ENCODE results near the gene GABRB3. TPM values are rescaled to one million over a fixed set of nuclear protein-coding genes. Genes with fewer than 3 reads are reported as not detected.

The GABRB3 gene
- total and polyA plus RNA-seq, 4 donors: 0.09 to 1.2 (median 0.50) TPM

DNA sequence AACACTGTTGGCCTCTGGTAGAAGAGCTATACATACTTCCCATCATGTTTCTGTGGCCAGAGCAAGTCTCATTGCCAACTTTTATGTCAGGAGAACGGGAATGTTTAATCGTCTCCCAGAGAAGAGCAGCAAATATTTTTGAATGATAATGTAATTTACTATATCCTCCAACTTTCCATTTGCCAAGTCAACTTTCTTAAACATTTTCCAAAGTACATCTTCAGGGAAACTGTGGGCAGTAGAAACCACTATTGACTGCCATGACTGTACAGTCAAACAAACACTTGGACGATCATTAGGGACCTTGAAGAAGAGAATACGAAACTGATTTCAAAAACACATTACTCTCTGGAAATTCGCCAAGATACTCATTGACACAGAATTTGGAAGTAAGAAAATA is 201.5 kb downstream of the GABRB3 start:
- Histone ChIP-seq H3K36me3 (ENCODE audit: control insufficient read depth in 4 of 4, insufficient read depth in 3 of 4, low read depth in 1 of 4, low read length in 3 of 4) (no peaks in the 10 kb centered on the region), H3K9me3 (ENCODE audit: control insufficient read depth in 4 of 4, low read length in 3 of 4) (no peaks in the 10 kb centered on the region), H3K4me1 (ENCODE audit: control insufficient read depth in 4 of 4, insufficient read depth in 4 of 4, low read length in 3 of 4) (no peaks in the 10 kb centered on the region), H3K27me3 (ENCODE audit: control insufficient read depth in 4 of 4, insufficient read depth in 4 of 4, low read length in 3 of 4) (no peaks in the 10 kb centered on the region), H3K27ac (ENCODE audit: low read depth in 1 of 2, low read length in 2 of 2) (no peak overlapping the region), H3K4me3 (ENCODE audit: low read depth in 1 of 3, low read length in 3 of 3) (no peak overlapping the region), H3K9ac (ENCODE audit: low read depth in 1 of 2, low read length in 2 of 2) (no peak overlapping the region)
- WGBS: 74% methylated on average over 5 of the region's 5 CpGs
- TF ChIP-seq, protein P1, sequence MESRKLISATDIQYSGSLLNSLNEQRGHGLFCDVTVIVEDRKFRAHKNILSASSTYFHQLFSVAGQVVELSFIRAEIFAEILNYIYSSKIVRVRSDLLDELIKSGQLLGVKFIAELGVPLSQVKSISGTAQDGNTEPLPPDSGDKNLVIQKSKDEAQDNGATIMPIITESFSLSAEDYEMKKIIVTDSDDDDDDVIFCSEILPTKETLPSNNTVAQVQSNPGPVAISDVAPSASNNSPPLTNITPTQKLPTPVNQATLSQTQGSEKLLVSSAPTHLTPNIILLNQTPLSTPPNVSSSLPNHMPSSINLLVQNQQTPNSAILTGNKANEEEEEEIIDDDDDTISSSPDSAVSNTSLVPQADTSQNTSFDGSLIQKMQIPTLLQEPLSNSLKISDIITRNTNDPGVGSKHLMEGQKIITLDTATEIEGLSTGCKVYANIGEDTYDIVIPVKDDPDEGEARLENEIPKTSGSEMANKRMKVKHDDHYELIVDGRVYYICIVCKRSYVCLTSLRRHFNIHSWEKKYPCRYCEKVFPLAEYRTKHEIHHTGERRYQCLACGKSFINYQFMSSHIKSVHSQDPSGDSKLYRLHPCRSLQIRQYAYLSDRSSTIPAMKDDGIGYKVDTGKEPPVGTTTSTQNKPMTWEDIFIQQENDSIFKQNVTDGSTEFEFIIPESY (IDR thresholded peaks at IDR 0.05): no peak
- TF ChIP-seq, protein P2, sequence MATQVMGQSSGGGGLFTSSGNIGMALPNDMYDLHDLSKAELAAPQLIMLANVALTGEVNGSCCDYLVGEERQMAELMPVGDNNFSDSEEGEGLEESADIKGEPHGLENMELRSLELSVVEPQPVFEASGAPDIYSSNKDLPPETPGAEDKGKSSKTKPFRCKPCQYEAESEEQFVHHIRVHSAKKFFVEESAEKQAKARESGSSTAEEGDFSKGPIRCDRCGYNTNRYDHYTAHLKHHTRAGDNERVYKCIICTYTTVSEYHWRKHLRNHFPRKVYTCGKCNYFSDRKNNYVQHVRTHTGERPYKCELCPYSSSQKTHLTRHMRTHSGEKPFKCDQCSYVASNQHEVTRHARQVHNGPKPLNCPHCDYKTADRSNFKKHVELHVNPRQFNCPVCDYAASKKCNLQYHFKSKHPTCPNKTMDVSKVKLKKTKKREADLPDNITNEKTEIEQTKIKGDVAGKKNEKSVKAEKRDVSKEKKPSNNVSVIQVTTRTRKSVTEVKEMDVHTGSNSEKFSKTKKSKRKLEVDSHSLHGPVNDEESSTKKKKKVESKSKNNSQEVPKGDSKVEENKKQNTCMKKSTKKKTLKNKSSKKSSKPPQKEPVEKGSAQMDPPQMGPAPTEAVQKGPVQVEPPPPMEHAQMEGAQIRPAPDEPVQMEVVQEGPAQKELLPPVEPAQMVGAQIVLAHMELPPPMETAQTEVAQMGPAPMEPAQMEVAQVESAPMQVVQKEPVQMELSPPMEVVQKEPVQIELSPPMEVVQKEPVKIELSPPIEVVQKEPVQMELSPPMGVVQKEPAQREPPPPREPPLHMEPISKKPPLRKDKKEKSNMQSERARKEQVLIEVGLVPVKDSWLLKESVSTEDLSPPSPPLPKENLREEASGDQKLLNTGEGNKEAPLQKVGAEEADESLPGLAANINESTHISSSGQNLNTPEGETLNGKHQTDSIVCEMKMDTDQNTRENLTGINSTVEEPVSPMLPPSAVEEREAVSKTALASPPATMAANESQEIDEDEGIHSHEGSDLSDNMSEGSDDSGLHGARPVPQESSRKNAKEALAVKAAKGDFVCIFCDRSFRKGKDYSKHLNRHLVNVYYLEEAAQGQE (IDR thresholded peaks at IDR 0.05): no peak
- TF ChIP-seq, protein P3, sequence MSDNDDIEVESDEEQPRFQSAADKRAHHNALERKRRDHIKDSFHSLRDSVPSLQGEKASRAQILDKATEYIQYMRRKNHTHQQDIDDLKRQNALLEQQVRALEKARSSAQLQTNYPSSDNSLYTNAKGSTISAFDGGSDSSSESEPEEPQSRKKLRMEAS (IDR thresholded peaks at IDR 0.05): no peak
- TF ChIP-seq NR2F2 (IDR thresholded peaks at IDR 0.05) (no peak), TAF1 (conservative IDR thresholded peaks at IDR 0.05) (no peak), RAD21 (IDR thresholded peaks at IDR 0.05) (no peak), YY1 (IDR thresholded peaks at IDR 0.05) (no peak)
- no peak for DNase-seq (ENCODE audit: low spot score)

DNA sequence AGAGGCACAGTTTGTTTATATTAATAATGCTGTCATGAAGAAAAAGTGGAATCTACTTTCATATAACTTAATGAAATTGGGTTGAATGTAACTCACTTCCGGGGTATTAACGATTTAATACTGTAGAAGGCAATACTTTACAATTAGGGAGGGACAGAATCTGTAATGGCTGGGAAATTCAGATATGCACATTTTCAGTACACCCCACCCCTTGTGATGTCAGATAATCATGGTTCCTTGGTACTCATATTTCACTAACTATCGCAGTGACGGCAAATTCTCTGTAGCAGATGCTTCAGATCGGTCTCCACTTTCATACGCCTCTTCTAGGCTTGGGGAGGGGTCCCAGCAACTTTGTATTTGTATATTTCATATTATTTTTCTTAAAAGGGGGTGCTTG is 207.3 kb downstream of the GABRB3 start:
- H3K36me3 ChIP-seq (ENCODE audit: control insufficient read depth in 4 of 4, insufficient read depth in 3 of 4, low read depth in 1 of 4, low read length in 3 of 4): no peaks in the 10 kb centered on the region
- H3K27ac ChIP-seq (ENCODE audit: low read depth in 1 of 2, low read length in 2 of 2): no peak overlapping the region
- TF ChIP-seq, protein P1 (IDR thresholded peaks at IDR 0.05): no peak
- TF ChIP-seq TAF1 (conservative IDR thresholded peaks at IDR 0.05) (no peak), HNF4G (IDR thresholded peaks at IDR 0.05) (no peak), HNF4A (conservative IDR thresholded peaks at IDR 0.05) (no peak), YY1 (IDR thresholded peaks at IDR 0.05) (no peak), JUND (IDR thresholded peaks at IDR 0.05) (no peak), SP1 (IDR thresholded peaks at IDR 0.05) (no peak), FOXA2 (IDR thresholded peaks at IDR 0.05) (no peak), RXRA (IDR thresholded peaks at IDR 0.05) (no peak), RAD21 (IDR thresholded peaks at IDR 0.05) (no peak), GABPA (IDR thresholded peaks at IDR 0.05 in 1 of 2, conservative IDR thresholded peaks at IDR 0.05 in 1 of 2) (no peak), FOXA1 (IDR thresholded peaks at IDR 0.05) (no peak)
- TF ChIP-seq, protein P3 (IDR thresholded peaks at IDR 0.05): no peak
- TF ChIP-seq, protein P4, sequence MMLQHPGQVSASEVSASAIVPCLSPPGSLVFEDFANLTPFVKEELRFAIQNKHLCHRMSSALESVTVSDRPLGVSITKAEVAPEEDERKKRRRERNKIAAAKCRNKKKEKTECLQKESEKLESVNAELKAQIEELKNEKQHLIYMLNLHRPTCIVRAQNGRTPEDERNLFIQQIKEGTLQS (IDR thresholded peaks at IDR 0.05): no peak
- TF ChIP-seq, protein P5, sequence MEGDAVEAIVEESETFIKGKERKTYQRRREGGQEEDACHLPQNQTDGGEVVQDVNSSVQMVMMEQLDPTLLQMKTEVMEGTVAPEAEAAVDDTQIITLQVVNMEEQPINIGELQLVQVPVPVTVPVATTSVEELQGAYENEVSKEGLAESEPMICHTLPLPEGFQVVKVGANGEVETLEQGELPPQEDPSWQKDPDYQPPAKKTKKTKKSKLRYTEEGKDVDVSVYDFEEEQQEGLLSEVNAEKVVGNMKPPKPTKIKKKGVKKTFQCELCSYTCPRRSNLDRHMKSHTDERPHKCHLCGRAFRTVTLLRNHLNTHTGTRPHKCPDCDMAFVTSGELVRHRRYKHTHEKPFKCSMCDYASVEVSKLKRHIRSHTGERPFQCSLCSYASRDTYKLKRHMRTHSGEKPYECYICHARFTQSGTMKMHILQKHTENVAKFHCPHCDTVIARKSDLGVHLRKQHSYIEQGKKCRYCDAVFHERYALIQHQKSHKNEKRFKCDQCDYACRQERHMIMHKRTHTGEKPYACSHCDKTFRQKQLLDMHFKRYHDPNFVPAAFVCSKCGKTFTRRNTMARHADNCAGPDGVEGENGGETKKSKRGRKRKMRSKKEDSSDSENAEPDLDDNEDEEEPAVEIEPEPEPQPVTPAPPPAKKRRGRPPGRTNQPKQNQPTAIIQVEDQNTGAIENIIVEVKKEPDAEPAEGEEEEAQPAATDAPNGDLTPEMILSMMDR (IDR thresholded peaks at IDR 0.05; ENCODE audit: low read depth, low read length, missing input control): no peak
- H3K27me3 ChIP-seq (ENCODE audit: control insufficient read depth in 4 of 4, insufficient read depth in 4 of 4, low read length in 3 of 4): peaks cover 0 to 2% (median 0%) of the 10 kb centered on the region in 4 donors
- WGBS: 92% methylated on average over 6 of the region's 6 CpGs
- no peaks in the 10 kb centered on the region for H3K9me3 ChIP-seq (ENCODE audit: control insufficient read depth in 4 of 4, low read length in 3 of 4)
- H3K9ac ChIP-seq (ENCODE audit: low read depth in 1 of 2, low read length in 2 of 2): no peak overlapping the region
- no peak overlapping the region for H3K4me3 ChIP-seq (ENCODE audit: low read depth in 1 of 3, low read length in 3 of 3)
- no peaks in the 10 kb centered on the region for H3K4me1 ChIP-seq (ENCODE audit: control insufficient read depth in 4 of 4, insufficient read depth in 4 of 4, low read length in 3 of 4)
- no peak for DNase-seq (ENCODE audit: low spot score)
